Measurements from ENCODE around the gene BUD23.
"Not testable (repeated sequence)": the region's sequence is repeated elsewhere in the genome, so short reads cannot be mapped to it uniquely, and the experiment has no call there.

BUD23 gene

GRCh38 chr7:73652541-73652949 lies 30.9 kb upstream of the BUD23 start:
- TF ChIP-seq CTCF (IDR thresholded peaks at IDR 0.05; ENCODE audit: low read depth, low read length, missing control alignments), result no peak
- in situ Hi-C loops (cut with HindIII; ENCODE audit: low sequenced_read_pairs), result no loop called here
- no peak for DNase-seq (ENCODE audit: low read depth)
- no peak overlapping the region for H3K4me3 ChIP-seq (ENCODE audit: low read depth, low read length)

GRCh38 chr7:73655309-73655708 lies 28.1 kb upstream of the BUD23 start:
- DNase-seq (ENCODE audit: low read depth); H3K4me3 ChIP-seq (ENCODE audit: low read depth, low read length); in situ Hi-C loops (cut with HindIII; ENCODE audit: low sequenced_read_pairs): not testable (repeated sequence)

- in situ Hi-C loops (cut with HindIII; ENCODE audit: low sequenced_read_pairs), result no loop called here
- TF ChIP-seq CTCF (IDR thresholded peaks at IDR 0.05; ENCODE audit: low read depth, low read length, missing control alignments), result no peak
- no peak overlapping the region for H3K4me3 ChIP-seq (ENCODE audit: low read depth, low read length)
Observed at GRCh38 chr7:73659983-73660382, 23.4 kb upstream of the BUD23 start.

DNA sequence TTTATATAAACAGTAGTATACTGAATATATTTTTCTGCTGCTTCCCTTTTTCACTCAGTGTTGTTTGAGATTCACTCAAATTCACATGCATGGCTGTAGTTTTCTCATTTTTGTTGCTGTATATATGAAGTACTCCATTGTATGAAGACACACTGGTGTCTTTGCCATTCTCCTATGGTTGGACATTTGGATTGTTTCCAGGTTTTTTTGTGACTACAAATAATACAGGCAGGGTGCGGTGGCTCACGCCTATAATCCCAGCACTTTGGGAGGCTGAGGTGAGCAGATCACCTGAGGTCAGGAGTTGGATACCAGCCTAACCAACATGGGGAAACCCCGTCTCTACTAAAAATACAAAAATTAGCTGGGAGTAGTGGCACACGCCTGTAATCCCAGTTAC lies 22.8 kb upstream of the BUD23 start:
- DNase-seq (ENCODE audit: low read depth); in situ Hi-C loops (cut with HindIII; ENCODE audit: low sequenced_read_pairs); H3K4me3 ChIP-seq (ENCODE audit: low read depth, low read length): not testable (repeated sequence)

More at GRCh38 chr7:73659983-73660382, 23.4 kb upstream of the BUD23 start:
- DNase-seq (ENCODE audit: low read depth), result no peak

DNA sequence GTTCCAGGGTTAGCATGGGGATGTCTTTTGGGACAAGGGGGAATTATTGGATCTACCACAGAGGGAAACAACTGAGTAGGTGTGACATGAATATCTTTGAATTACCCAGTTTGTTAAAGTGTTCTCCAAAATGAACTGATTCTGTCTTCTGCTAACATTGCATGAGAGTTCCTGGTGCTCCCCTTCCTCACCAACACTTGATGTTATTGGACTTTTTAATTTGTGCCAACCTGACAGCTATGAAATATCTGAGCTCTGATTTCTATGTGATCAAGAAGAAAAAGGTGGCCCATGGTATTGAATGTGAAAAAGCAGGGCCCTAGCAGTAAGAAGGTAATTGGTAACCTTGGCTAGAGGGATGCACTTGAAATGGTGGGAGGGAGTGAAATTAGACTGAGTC lies 20.4 kb upstream of the BUD23 start:
- no peak for TF ChIP-seq CTCF (IDR thresholded peaks at IDR 0.05; ENCODE audit: low read depth, low read length, missing control alignments)
- no peak for DNase-seq (ENCODE audit: low read depth)
- in situ Hi-C loops (cut with HindIII; ENCODE audit: low sequenced_read_pairs), result no loop called here
- H3K4me3 ChIP-seq (ENCODE audit: low read depth, low read length), result no peak overlapping the region

- in situ Hi-C loops (cut with HindIII; ENCODE audit: low sequenced_read_pairs), result no loop called here
- peak; percentile 62 for TF ChIP-seq CTCF (IDR thresholded peaks at IDR 0.05; ENCODE audit: low read depth, low read length, missing control alignments)
- peak; percentile 55 for DNase-seq (ENCODE audit: low read depth)
- peak within 1 kb of the TSS; percentile 66 for H3K4me3 ChIP-seq (ENCODE audit: low read depth, low read length)
Observed at GRCh38 chr7:73667344-73668102, 15.9 kb upstream of the BUD23 start, which contains the start of gene VPS37D. TSS of gene VPS37D (plus strand) at chr7:73667831. CDS start at chr7:73667959, 128 bp downstream.

- no peak for TF ChIP-seq CTCF (IDR thresholded peaks at IDR 0.05; ENCODE audit: low read depth, low read length, missing control alignments)
- in situ Hi-C loops (cut with HindIII; ENCODE audit: low sequenced_read_pairs), result no loop called here
- H3K4me3 ChIP-seq (ENCODE audit: low read depth, low read length), result peak overlapping the region; percentile 66
- no peak for DNase-seq (ENCODE audit: low read depth)
Observed at GRCh38 chr7:73668103-73668885, 15.1 kb upstream of the BUD23 start.

All from astrocyte of the cerebellum (primary cell).